Effector memory CD4-positive, alpha-beta T cell (primary cell): ENCODE data around the gene MRPL20.

ENCODE experiments used
- DNase-seq, 3 donors: peaks; one replicate each; pipeline ENCODE4 v3.0.0-alpha.2; 2020
- H3K27ac ChIP-seq: 2 replicates; pipeline ENCODE4 v1.7.0; 2013; ENCODE audit warnings: mild to moderate bottlenecking, low read length, moderate library complexity; ENCODE audit not compliant: insufficient read depth, poor library complexity, severe bottlenecking
- H3K27me3 ChIP-seq: replicated peaks from 2 replicates; pipeline ENCODE4 v1.7.0; 2013; ENCODE audit warnings: mild to moderate bottlenecking, low read length; ENCODE audit not compliant: insufficient read depth, control insufficient read depth, poor library complexity, severe bottlenecking
- H3K36me3 ChIP-seq: 2 replicates; pipeline ENCODE4 v1.7.0; 2013; ENCODE audit warnings: mild to moderate bottlenecking, low read length, moderate library complexity; ENCODE audit not compliant: control insufficient read depth, insufficient read depth
- H3K4me1 ChIP-seq: 2 replicates; pipeline ENCODE4 v1.7.0; 2013; ENCODE audit warnings: low read length, mild to moderate bottlenecking; ENCODE audit not compliant: control insufficient read depth, insufficient read depth, poor library complexity, severe bottlenecking
- H3K4me3 ChIP-seq: 2 replicates; pipeline ENCODE4 v1.7.0; 2013; ENCODE audit warnings: low read length, low read depth, mild to moderate bottlenecking; ENCODE audit not compliant: insufficient read depth, poor library complexity, severe bottlenecking
- H3K9me3 ChIP-seq: 2 replicates; pipeline ENCODE4 v1.7.0; 2013; ENCODE audit warnings: mild to moderate bottlenecking, low read length, moderate library complexity; ENCODE audit not compliant: control insufficient read depth

MRPL20 gene

DNA sequence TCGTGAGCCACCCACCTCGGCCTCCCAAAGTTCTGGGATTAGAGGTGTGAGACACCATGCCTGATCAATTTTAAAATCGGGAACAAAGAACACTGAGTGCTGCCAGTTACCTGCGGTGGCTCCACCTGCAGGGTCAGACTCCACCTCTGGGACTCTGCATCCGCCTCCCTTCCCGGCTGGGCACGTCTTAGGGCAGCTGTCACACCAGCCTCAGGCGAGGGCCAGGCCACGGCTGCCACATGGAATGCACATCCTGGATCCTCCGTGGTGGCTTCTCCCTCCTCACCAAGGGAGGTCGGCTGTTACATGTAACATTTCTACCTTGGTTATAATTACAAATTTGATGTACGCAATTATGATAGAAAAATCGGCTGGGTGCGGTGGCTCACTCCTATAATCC is 42.8 kb downstream of the MRPL20 start:
- no peaks in the 10 kb centered on the region for H3K27me3 ChIP-seq
- no peak for DNase-seq
- H3K9me3 ChIP-seq, result peaks cover 5% of the 10 kb centered on the region
- H3K27ac ChIP-seq, result no peak overlapping the region
- no peak overlapping the region for H3K4me3 ChIP-seq
- no peaks in the 10 kb centered on the region for H3K4me1 ChIP-seq
- no peaks in the 10 kb centered on the region for H3K36me3 ChIP-seq

DNA sequence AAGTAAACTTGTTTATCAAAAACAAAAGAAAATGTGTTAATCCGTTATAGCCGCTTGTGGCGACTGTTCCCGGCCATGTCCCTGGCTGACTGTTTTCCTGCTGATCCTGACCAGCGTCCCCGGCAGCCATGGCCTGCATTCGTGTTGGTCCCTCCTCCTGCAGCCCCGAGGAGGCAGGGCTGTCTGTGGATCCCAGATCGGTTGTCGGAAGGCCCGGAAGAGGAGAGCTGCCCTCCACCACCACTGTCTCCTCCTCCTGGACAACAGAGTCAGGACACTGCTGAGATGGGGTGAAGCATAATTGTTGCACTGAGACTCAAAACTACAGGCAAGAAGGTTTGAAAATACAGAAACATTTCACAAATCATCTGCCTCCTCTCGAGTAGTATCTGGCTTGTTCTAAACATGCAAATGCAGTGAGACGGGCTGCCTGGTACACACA is 45.1 kb downstream of the MRPL20 start:
- no peak overlapping the region for H3K4me3 ChIP-seq
- H3K27me3 ChIP-seq, result no peaks in the 10 kb centered on the region
- H3K9me3 ChIP-seq, result peaks cover under 1% of the 10 kb centered on the region
- peaks cover 9% of the 10 kb centered on the region for H3K4me1 ChIP-seq
- H3K36me3 ChIP-seq, result no peaks in the 10 kb centered on the region
- no peak overlapping the region for H3K27ac ChIP-seq
- DNase-seq, result no peak

GRCh38 chr1:1361233-1361981 is 45.7 kb downstream of the MRPL20 start:
- Histone ChIP-seq H3K4me3 (no peak overlapping the region), H3K27ac (no peak overlapping the region), H3K36me3 (no peaks in the 10 kb centered on the region), H3K9me3 (no peaks in the 10 kb centered on the region), H3K27me3 (no peaks in the 10 kb centered on the region), H3K4me1 (peaks cover 9% of the 10 kb centered on the region)
- DNase-seq, result no peak

DNA sequence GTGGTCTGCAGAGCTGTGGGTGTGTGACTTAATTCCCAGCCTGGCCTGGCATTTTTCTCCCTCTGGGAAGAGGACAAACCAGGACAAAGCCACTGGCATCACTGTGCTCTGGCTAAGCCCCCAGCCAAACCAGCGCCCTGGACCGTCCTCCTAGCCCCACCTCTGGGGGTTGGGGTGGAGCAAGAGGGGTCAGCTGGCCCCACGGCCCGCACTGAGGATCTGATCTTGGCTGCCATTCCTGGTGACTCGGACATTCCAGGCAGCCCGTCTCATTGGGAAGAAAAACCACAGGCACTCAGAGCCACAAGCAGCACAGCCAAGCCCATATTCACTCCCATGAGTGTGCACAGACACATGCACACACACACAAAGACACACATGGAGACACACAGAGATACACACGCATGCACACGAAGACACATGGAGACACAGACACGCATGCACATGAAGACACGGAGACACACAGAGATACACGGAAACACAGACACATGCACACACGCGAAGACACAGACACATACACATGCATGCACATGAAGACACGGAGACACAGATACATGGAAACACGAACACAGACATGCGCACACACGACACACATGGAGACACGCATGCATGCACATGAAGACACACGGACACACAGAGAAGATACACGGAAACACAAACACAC is 46.5 kb downstream of the MRPL20 start:
- DNase-seq, result no peak
- Histone ChIP-seq H3K4me3 (no peak overlapping the region), H3K9me3 (no peaks in the 10 kb centered on the region), H3K36me3 (no peaks in the 10 kb centered on the region), H3K4me1 (peaks cover 9% of the 10 kb centered on the region), H3K27ac (no peak overlapping the region), H3K27me3 (no peaks in the 10 kb centered on the region)

GRCh38 chr1:1359664-1360468 is 47.2 kb downstream of the MRPL20 start:
- no peak for DNase-seq
- Histone ChIP-seq H3K27ac (no peak overlapping the region), H3K4me3 (no peak overlapping the region), H3K4me1 (peaks cover 13% of the 10 kb centered on the region), H3K36me3 (no peaks in the 10 kb centered on the region), H3K9me3 (no peaks in the 10 kb centered on the region), H3K27me3 (peaks cover 7% of the 10 kb centered on the region)

GRCh38 chr1:1359308-1359663 is 47.8 kb downstream of the MRPL20 start:
- H3K4me1 ChIP-seq, result peaks cover 18% of the 10 kb centered on the region
- DNase-seq, result no peak
- H3K9me3 ChIP-seq, result no peaks in the 10 kb centered on the region
- H3K36me3 ChIP-seq, result no peaks in the 10 kb centered on the region
- H3K4me3 ChIP-seq, result no peak overlapping the region
- no peak overlapping the region for H3K27ac ChIP-seq
- peaks cover 13% of the 10 kb centered on the region for H3K27me3 ChIP-seq

- H3K36me3 ChIP-seq, result no peaks in the 10 kb centered on the region
- no peak within 1 kb of the TSS for H3K4me3 ChIP-seq
- peaks cover 19% of the 10 kb centered on the region for H3K27me3 ChIP-seq
- no peaks in the 10 kb centered on the region for H3K9me3 ChIP-seq
- H3K27ac ChIP-seq, result no peak within 1 kb of the TSS
- peaks cover 24% of the 10 kb centered on the region for H3K4me1 ChIP-seq
- DNase-seq, result no peak
These were observed 48.4 kb downstream of the MRPL20 start, which contains the start of gene MXRA8 for GRCh38 chr1:1358433-1359271. Gene MXRA8 (minus strand): TSS chr1:1358555. CDS start chr1:1358504, 51 bp downstream.

DNA sequence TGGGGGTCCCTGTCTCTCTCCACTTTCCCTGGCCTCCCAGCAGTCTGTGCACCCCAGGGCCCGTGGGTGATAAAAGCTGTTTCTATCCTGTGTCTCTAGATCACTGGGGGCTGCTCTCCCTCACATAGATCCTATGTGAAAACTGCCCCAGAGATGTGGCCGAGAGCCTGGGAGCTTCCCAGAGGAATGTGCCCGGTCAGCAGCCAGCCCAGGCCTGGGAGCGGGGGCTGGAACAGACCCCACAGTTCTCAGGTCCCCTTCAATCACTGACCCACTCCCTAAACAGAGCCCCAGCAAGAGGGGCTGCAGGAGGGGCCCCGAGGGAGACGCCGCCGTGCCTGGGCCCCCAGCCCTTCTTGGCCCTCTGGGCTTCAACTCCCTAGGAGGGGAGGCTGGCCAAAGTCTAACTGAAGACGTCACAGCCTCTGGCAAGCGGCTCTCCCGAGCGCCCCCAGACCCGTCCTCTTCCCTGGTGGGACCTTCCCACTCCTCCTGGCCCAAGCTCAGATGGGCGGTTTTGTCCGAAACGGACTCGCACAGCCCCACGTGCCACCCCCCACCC is 49.1 kb downstream of the MRPL20 start:
- H3K27ac ChIP-seq, result no peak overlapping the region
- no peaks in the 10 kb centered on the region for H3K36me3 ChIP-seq
- peaks cover 26% of the 10 kb centered on the region for H3K27me3 ChIP-seq
- no peak overlapping the region for H3K4me3 ChIP-seq
- DNase-seq, result no peak
- no peaks in the 10 kb centered on the region for H3K9me3 ChIP-seq
- H3K4me1 ChIP-seq, result peaks cover 26% of the 10 kb centered on the region

GRCh38 chr1:1356796-1357401 is 50.2 kb downstream of the MRPL20 start:
- H3K27me3 ChIP-seq, result peaks cover 32% of the 10 kb centered on the region
- no peaks in the 10 kb centered on the region for H3K36me3 ChIP-seq
- H3K4me1 ChIP-seq, result peaks cover 26% of the 10 kb centered on the region
- no peak overlapping the region for H3K4me3 ChIP-seq
- H3K27ac ChIP-seq, result no peak overlapping the region
- no peaks in the 10 kb centered on the region for H3K9me3 ChIP-seq
- DNase-seq, result no peak
